Transverse colon (tissue), 4 donors: Measurements from ENCODE around the gene NEK6. TPM values are rescaled to one million over a fixed set of nuclear protein-coding genes. Genes with fewer than 3 reads are reported as not detected.

Experiments
- DNase-seq: peaks from one replicate; pipeline ENCODE4 v3.0.0-alpha.2; 2019
- H3K27ac ChIP-seq, 4 donors: fragments of 200-600 bp; sonication (generic); 2 replicates each; pipeline ENCODE4 v1.5.1; 2016 to 2018; ENCODE audit warnings: inconsistent platforms in 4 of 4
- H3K27me3 ChIP-seq: fragments of 200-600 bp; sonication (generic); 2 replicates; pipeline ENCODE4 v1.5.1; 2017; ENCODE audit warnings: inconsistent platforms
- H3K36me3 ChIP-seq, 4 donors: fragments of 200-600 bp; sonication (generic); 2 replicates each; pipeline ENCODE4 v1.5.1; 2017 to 2019; ENCODE audit warnings: inconsistent platforms in 4 of 4
- H3K4me1 ChIP-seq, 4 donors: fragments of 200-600 bp; sonication (generic); 2 replicates each; pipeline ENCODE4 v1.5.1; 2017 to 2020; ENCODE audit warnings: inconsistent platforms in 4 of 4
- H3K4me3 ChIP-seq, 4 donors: fragments of 200-600 bp; sonication (generic); 1 replicate in 1 of 4; 2 replicates in 3 of 4; pipeline versions ENCODE4 v1.5.1 to v1.6.1; 2017 to 2019; ENCODE audit warnings: inconsistent platforms in 4 of 4
- H3K9me3 ChIP-seq, 2 donors: fragments of 200-600 bp; sonication (generic); 2 replicates each; pipeline ENCODE4 v1.5.1; 2017 to 2019; ENCODE audit warnings: inconsistent platforms in 2 of 2
- EP300 ChIP-seq: sonication (generic); formaldehyde crosslinking; IDR thresholded peaks from one replicate; pipeline ENCODE4 v1.6.1; 2017; ENCODE audit warnings: antibody characterized with exemption, low read depth
- POLR2A ChIP-seq: fragments of 450-650 bp; IDR thresholded peaks from one replicate; pipeline ENCODE4 v1.6.1; 2016; ENCODE audit warnings: antibody characterized with exemption, mild to moderate bottlenecking, moderate library complexity
- POLR2AphosphoS5 ChIP-seq, 3 donors: sonication (generic); formaldehyde crosslinking; IDR thresholded peaks; one replicate each; pipeline ENCODE4 v1.6.1; 2016; ENCODE audit warnings: antibody characterized with exemption in 3 of 3
- WGBS, 2 donors: methylation state at CpG; one replicate each; pipeline ENCODE4 v1.1.5; 2018; ENCODE audit warnings: low coverage in 1 of 2; 5-methylcytosine and 5-hydroxymethylcytosine counted together
- in situ Hi-C, 4 donors: fragments of 200-750 bp; cut with MboI; loops; one replicate each; pipeline versions ENCODE4 v1.15.0 to v1.15.1; 2017; ENCODE audit warnings: low sequenced_read_pairs in 3 of 4, low pct_ligation_motif_present in 1 of 4, low pct_unique_long_range_greater_than_20kb in 1 of 4
- intact Hi-C: fragments of 100-400 bp; cut with DNase I; formaldehyde crosslinking; loops from one replicate; pipeline ENCODE4 v1.15.1; 2023; ENCODE audit warnings: low total_unique reads
- total RNA-seq, 4 donors: library from RNA; depleted of rRNA; stranded (reverse); fragments of >200 nt; gene quantifications; one replicate each; pipeline ENCODE4 v1.1.0, GENCODE V29; 2016
- TF ChIP-seq, protein P1 (sequence below), 5 experiments: fragments of 200-600 bp in 3 of 5; fragments of 450-650 bp in 2 of 5; sonication (generic) in 3 of 5; IDR thresholded peaks; 1 replicate in 2 of 5; 2 replicates in 3 of 5; pipeline ENCODE4 v1.5.1; 2016 to 2017; ENCODE audit warnings: antibody characterized with exemption in 5 of 5, inconsistent platforms in 3 of 5, mild to moderate bottlenecking in 2 of 5, moderate library complexity in 1 of 5

Gene NEK6
- total RNA-seq, 4 donors from 2014 or later: 12.3 to 31.1 (median 21.6) TPM

DNA sequence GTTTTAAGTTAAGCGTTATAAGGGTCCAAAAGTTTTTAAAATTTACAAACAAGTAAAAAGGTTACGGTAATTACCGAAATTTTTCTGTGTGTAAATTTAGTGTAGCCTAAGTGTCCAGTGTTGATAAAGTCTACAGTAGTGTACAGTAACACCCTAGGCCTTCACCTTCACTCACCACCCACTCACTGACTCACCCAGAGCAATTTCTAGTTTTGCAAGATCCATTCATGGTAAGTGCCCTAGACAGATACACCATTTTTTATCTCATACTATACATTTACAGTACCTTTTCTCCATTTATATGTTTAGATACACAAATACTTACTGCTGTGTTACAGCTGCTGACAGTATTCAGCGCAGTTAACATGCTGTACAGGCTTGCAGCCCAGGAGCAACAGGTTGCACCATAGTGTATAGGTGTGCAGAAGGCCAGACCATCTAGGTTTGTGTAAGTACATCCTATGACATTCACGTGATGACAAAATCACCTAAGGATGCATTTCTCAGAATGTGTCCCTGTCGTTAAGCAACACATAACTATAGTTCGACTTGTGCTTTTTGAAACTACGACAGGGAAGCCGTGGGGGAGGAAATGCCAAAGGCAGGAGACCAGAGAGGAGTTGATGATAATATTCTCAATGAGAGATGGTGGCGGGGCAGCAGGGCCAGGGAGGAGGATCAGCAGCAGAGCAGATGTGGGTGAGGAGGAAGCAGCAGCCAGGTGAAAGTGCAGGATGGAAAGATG lies 108.9 kb downstream of the NEK6 start:
- TF ChIP-seq EP300 (no peak), POLR2A (no peak), POLR2AphosphoS5 (IDR thresholded peaks at IDR 0.05) (no peak)
- TF ChIP-seq, protein P1, sequence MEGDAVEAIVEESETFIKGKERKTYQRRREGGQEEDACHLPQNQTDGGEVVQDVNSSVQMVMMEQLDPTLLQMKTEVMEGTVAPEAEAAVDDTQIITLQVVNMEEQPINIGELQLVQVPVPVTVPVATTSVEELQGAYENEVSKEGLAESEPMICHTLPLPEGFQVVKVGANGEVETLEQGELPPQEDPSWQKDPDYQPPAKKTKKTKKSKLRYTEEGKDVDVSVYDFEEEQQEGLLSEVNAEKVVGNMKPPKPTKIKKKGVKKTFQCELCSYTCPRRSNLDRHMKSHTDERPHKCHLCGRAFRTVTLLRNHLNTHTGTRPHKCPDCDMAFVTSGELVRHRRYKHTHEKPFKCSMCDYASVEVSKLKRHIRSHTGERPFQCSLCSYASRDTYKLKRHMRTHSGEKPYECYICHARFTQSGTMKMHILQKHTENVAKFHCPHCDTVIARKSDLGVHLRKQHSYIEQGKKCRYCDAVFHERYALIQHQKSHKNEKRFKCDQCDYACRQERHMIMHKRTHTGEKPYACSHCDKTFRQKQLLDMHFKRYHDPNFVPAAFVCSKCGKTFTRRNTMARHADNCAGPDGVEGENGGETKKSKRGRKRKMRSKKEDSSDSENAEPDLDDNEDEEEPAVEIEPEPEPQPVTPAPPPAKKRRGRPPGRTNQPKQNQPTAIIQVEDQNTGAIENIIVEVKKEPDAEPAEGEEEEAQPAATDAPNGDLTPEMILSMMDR (IDR thresholded peaks at IDR 0.05): no peak
- Histone ChIP-seq H3K9me3 (no peaks in the 10 kb centered on the region), H3K27ac (no peak overlapping the region), H3K27me3 (no peaks in the 10 kb centered on the region), H3K4me1 (no peaks in the 10 kb centered on the region), H3K36me3 (no peaks in the 10 kb centered on the region), H3K4me3 (no peak overlapping the region)
- DNase-seq: no peak
- in situ Hi-C loops: no loop called here
- 90 to 100% methylated on average over 7 to 10 of the region's 10 CpGs for WGBS, 2 donors
- intact Hi-C loops: no loop called here

DNA sequence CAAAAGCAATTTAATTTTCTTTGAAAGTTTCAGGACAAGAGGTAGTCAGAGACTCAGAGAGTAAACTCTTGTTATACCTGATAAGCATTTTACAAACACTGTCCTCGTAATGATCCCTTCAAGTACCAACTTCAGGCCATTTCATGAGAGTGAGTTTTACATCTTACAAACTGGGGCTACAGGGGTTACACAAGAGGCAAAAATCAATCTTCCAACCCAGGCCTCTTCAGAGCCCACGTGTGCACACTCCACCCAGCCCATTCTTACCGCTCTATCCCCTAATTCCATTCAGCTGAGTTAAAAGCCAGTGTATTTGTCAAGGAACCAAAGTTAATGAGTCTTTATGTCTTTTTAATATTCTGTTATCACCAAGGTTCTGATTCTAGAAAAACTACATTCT lies 110.9 kb downstream of the NEK6 start:
- Histone ChIP-seq H3K27ac (no peak overlapping the region), H3K4me1 (no peaks in the 10 kb centered on the region), H3K27me3 (no peaks in the 10 kb centered on the region), H3K36me3 (no peaks in the 10 kb centered on the region), H3K9me3 (no peaks in the 10 kb centered on the region), H3K4me3 (no peak overlapping the region)
- no peak for DNase-seq
- intact Hi-C loops (no loop called here), in situ Hi-C loops (no loop called here)
- WGBS, 2 donors: 81 to 82% methylated on average over 3 of the region's 3 CpGs
- no peak for TF ChIP-seq POLR2AphosphoS5 (IDR thresholded peaks at IDR 0.05)
- TF ChIP-seq, protein P1 (IDR thresholded peaks at IDR 0.05): no peak
- TF ChIP-seq EP300: no peak
- no peak for TF ChIP-seq POLR2A

DNA sequence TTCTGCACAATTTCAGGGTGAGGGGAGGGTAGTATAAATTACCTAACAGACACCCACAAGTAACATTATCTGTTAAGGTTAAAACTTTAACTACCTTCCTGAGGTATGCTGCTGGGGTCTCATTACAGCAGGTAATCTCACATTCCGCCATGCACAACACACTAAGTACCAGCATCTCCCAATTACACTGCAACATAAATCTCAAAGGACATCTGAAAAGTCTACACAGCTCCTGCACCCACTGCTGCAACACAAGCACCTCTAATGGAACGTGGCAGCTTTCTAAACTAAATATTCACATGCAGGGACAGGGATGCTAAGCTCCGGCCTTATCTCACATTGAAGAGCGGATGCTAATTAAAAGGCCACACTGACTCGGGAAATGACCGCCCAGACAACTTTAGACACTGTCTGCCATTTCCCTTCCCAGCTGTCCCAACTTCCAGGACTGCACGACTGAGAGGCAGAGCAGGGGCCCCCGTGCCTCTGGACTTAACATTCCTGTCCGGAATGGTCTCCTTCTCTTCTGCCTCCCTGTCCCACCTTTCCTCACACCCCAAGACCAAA lies 111.6 kb downstream of the NEK6 start:
- no peaks in the 10 kb centered on the region for H3K4me1 ChIP-seq
- H3K9me3 ChIP-seq: no peaks in the 10 kb centered on the region
- H3K27me3 ChIP-seq: no peaks in the 10 kb centered on the region
- intact Hi-C loops (no loop called here), in situ Hi-C loops (no loop called here)
- 91% methylated on average over 9 of the region's 9 CpGs; no CpG with 5 or more reads in 1 of the 2 donors for WGBS, 2 donors
- no peak overlapping the region for H3K27ac ChIP-seq
- no peaks in the 10 kb centered on the region for H3K36me3 ChIP-seq
- TF ChIP-seq, protein P1 (IDR thresholded peaks at IDR 0.05): no peak
- TF ChIP-seq POLR2A: no peak
- no peak for TF ChIP-seq POLR2AphosphoS5 (IDR thresholded peaks at IDR 0.05)
- DNase-seq: no peak
- H3K4me3 ChIP-seq: no peak overlapping the region

DNA sequence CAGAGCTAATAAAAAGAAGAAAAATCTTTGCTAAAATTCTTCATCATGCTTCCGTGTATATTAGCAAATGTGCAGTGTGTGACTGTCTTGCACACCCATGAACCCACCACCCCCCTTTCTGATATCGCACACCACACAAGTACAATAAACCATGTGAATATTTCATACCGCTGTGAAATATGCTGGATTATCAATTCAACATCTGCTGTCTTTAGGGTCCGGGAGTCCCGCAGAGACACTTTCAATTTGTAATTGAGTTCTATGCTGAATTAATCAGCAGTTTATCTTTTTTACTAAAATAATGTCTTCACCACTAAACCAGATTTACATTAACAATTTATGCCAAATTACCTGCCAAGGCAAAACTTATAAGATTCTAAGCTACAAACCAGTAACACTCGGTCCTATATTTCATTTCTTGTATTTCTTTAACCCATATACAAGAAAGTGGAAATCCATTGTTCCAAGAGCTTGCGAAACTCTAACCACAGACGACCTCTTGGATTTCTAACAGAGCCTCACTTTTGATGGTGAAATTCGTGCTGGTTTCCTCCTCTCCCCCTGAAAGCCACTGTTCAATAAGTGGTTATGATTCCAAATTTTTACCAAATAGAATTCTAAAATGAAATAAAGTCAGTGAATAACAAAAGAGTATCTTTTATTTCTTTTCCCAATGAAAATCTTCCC lies 113.3 kb downstream of the NEK6 start:
- in situ Hi-C loops: no loop called here

More for the DNA sequence above, 113.3 kb downstream of the NEK6 start:
- Histone ChIP-seq H3K27me3 (no peaks in the 10 kb centered on the region), H3K4me1 (no peaks in the 10 kb centered on the region), H3K4me3 (no peak overlapping the region), H3K27ac (no peak overlapping the region), H3K36me3 (no peaks in the 10 kb centered on the region), H3K9me3 (no peaks in the 10 kb centered on the region)
- WGBS, 2 donors: 83 to 86% methylated on average over 9 of the region's 9 CpGs
- TF ChIP-seq, protein P1 (IDR thresholded peaks at IDR 0.05): no peak
- TF ChIP-seq POLR2A: no peak
- TF ChIP-seq EP300: no peak
- no peak for TF ChIP-seq POLR2AphosphoS5 (IDR thresholded peaks at IDR 0.05)
- DNase-seq: no peak
- intact Hi-C loops: no loop called here
